Central memory CD4-positive, alpha-beta T cell (primary cell): Measurements from ENCODE around the gene HECW1.
"Not testable (repeated sequence)": the region's sequence is repeated elsewhere in the genome, so short reads cannot be mapped to it uniquely, and the experiment has no call there.

Source experiments
- DNase-seq: peaks from one replicate; pipeline ENCODE4 v3.0.0; 2022

Gene HECW1

GRCh38 chr7:43588477-43589132 lies 476.2 kb downstream of the HECW1 start:
- DNase-seq = no peak

- DNase-seq = no peak
Observed at GRCh38 chr7:43589133-43589478, 476.7 kb downstream of the HECW1 start.

GRCh38 chr7:43589728-43590127 lies 477.3 kb downstream of the HECW1 start:
- DNase-seq = no peak

GRCh38 chr7:43590862-43591557 lies 478.6 kb downstream of the HECW1 start:
- no peak for DNase-seq

GRCh38 chr7:43591558-43592180 lies 479.2 kb downstream of the HECW1 start:
- DNase-seq = no peak

GRCh38 chr7:43592326-43592725 lies 479.9 kb downstream of the HECW1 start:
- DNase-seq = no peak

- DNase-seq = no peak
Observed at GRCh38 chr7:43593010-43593409, 480.6 kb downstream of the HECW1 start.

GRCh38 chr7:43594020-43594419 lies 481.6 kb downstream of the HECW1 start:
- no peak for DNase-seq

- DNase-seq = not testable (repeated sequence)
Observed at GRCh38 chr7:43596426-43596825, 484.0 kb downstream of the HECW1 start.

- DNase-seq = no peak
Observed at GRCh38 chr7:43600056-43600455, 487.6 kb downstream of the HECW1 start.

GRCh38 chr7:43602256-43602655 lies 489.8 kb downstream of the HECW1 start:
- no peak for DNase-seq

GRCh38 chr7:43604251-43604650 lies 491.8 kb downstream of the HECW1 start:
- no peak for DNase-seq

- DNase-seq = no peak
Observed at GRCh38 chr7:43609097-43609496, 496.6 kb downstream of the HECW1 start.

- no peak for DNase-seq
Observed at GRCh38 chr7:43612128-43612527, 499.7 kb downstream of the HECW1 start.

- no peak for DNase-seq
Observed at GRCh38 chr7:43612599-43613589, 500.4 kb downstream of the HECW1 start.
